SK-N-MC (cell line): ENCODE measurements around the gene DNAH8.
"Not testable (repeated sequence)": the region's sequence is repeated elsewhere in the genome, so short reads cannot be mapped to it uniquely, and the experiment has no call there.

Experiments used
- DNase-seq: peaks from one replicate; pipeline ENCODE4 v3.0.0-alpha.2; 2011; ENCODE audit warnings: low read depth, low spot score
- H3K27ac ChIP-seq: fragments of 200-600 bp; sonication (generic); 2 replicates; pipeline ENCODE4 v1.5.1; 2016; ENCODE audit warnings: mixed run types
- H3K36me3 ChIP-seq: fragments of 200-600 bp; sonication (generic); 2 replicates; pipeline ENCODE4 v1.6.1; 2017; ENCODE audit warnings: antibody characterized with exemption, low read length, mixed read lengths; ENCODE audit not compliant: insufficient read depth
- H3K4me3 ChIP-seq: fragments of 200-600 bp; sonication (generic); 2 replicates; pipeline ENCODE4 v1.5.1; 2016
- H3K9ac ChIP-seq: fragments of 200-600 bp; sonication (generic); 2 replicates; pipeline ENCODE4 v1.8.0; 2017; ENCODE audit warnings: mixed run types, mixed read lengths; ENCODE audit not compliant: insufficient read length
- H3K9me3 ChIP-seq: fragments of 200-600 bp; sonication (generic); 2 replicates; pipeline ENCODE4 v1.6.1; 2017; ENCODE audit warnings: low read depth, mild to moderate bottlenecking, antibody characterized with exemption, low read length, moderate library complexity, mixed read lengths
- EZH2 ChIP-seq: fragments of 200-600 bp; sonication (generic); IDR thresholded peaks from one replicate; pipeline ENCODE4 v1.6.1; 2017; ENCODE audit warnings: antibody characterized with exemption
- FOXP2 ChIP-seq: optimal IDR thresholded peaks from 2 replicates; pipeline ENCODE3; 2011; ENCODE audit warnings: mild to moderate bottlenecking, moderate library complexity; ENCODE audit not compliant: insufficient read depth; ENCODE audit errors: extremely low read length, control extremely low read depth
- POLR2AphosphoS5 ChIP-seq: IDR thresholded peaks from 2 replicates; pipeline ENCODE4 v1.6.1; 2012; ENCODE audit warnings: mild to moderate bottlenecking, low read depth, low read length, borderline replicate concordance

The DNAH8 gene

DNA sequence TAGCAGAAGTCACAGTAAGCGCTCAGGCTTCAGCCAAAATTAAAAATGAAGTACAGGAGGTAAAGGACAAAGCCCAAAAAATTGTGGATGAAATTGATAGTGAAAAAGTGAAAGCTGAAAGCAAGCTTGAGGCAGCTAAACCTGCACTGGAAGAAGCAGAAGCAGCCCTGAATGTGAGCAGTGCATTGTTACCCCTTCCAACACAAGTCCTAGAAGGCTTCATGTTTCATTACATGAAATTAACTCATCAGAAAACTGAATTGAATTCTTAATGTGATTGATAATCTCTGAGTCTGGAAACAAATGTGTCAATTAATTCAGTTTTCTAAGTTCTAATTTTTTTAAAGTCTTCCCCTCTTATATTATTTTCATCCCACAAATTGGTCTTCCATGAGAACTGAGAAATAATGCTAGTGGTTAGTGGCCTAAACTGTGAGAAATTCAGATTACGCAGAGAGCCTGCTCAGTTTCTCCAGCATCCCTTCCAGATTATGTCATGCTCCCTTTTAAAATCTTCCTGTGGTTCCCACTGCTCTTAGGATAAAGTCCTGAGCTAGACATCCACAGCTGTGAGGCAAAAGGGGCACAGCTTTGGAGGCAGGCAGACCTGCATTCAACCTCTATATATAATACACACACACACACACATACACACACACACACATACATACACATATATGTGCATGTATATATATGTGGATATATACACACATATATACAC lies 200.3 kb downstream of the DNAH8 start:
- TF ChIP-seq EZH2 = no peak
- TF ChIP-seq FOXP2 = no peak
- TF ChIP-seq POLR2AphosphoS5 = no peak
- H3K9me3 ChIP-seq = no peaks in the 10 kb centered on the region
- H3K9ac ChIP-seq = no peak overlapping the region
- no peak for DNase-seq
- no peak overlapping the region for H3K4me3 ChIP-seq
- H3K36me3 ChIP-seq = no peaks in the 10 kb centered on the region
- H3K27ac ChIP-seq = no peak overlapping the region

DNA sequence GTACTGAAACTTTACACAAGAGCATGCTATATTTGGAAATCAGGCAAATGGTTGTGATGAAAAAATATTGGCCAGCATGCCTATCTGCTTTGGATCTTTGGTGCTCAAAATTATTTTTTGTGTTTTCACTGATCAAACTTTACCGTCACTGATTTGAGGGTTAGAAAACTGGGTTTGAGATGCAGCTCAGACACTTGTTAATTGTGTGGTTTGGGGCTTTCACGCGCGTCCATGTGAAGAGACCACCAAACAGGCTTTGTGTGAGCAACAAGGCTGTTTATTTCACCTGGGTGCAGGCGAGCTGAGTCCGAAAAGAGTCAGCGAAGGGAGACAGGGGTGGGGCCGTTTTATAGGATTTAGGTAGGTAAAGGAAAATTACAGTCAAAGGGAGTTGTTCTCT lies 206.4 kb downstream of the DNAH8 start:
- not testable (repeated sequence) for H3K27ac ChIP-seq, H3K9ac ChIP-seq, H3K36me3 ChIP-seq, H3K9me3 ChIP-seq, H3K4me3 ChIP-seq, DNase-seq

DNA sequence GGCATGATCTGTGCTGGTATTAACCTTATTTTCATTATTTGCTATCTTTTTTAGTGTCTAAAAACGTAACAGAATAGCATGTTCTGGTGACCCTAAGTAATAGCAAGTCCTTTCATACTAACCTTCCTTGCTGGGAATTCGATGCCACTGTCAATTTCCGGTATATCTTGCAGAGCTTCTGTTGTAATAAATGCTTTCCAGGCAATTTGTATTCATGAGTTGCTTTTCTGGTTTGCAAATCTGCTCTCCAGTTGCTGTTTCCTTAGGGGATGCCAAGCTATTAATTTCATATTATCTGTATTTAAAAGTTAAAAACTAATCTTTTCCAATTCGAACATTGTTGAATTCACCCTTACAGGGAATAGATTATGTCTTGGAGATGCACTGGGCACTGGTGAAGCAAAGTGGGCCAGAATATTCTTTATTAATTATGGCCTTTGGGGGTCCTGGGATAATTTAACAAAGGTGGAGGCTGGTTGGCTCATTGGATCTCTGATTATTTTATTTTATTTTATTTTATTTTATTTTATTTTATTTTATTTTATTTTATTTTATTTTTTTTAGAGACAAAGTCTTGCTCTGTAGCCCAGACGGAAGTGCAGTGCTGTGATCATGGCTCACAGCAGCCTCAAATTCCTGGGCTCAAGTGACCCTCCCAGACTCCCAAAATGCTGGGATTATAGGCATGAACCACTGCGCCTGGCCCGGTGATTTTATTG lies 209.8 kb downstream of the DNAH8 start:
- Histone ChIP-seq H3K36me3 (no peaks in the 10 kb centered on the region), H3K9me3 (no peaks in the 10 kb centered on the region), H3K27ac (no peak overlapping the region), H3K4me3 (no peak overlapping the region; the same call in 1 of the 2 replicates), H3K9ac (no peak overlapping the region)
- TF ChIP-seq EZH2 (no peak), POLR2AphosphoS5 (no peak), FOXP2 (no peak)
- DNase-seq = peak; percentile 57

DNA sequence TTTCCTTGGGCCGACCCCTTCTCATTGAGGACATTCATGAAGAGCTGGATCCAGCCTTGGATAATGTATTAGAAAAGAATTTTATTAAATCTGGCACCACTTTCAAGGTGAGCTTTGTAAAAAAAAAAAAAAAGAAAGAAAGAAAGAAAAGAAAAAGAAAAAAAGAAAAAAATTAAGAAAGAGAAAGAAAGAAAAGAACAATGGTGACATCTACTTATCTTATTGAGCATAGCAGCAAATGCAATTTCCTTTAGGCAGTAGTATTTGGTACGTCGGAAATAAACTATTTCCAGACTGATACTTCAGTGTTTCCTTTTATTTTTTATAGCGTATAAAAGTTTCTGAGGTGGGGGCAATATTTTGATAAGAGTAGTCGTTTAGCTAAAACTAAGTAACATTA lies 214.4 kb downstream of the DNAH8 start:
- Histone ChIP-seq H3K9ac (no peak overlapping the region), H3K27ac (no peak overlapping the region), H3K9me3 (no peaks in the 10 kb centered on the region), H3K36me3 (no peaks in the 10 kb centered on the region), H3K4me3 (no peak overlapping the region)
- TF ChIP-seq POLR2AphosphoS5 (no peak), EZH2 (no peak), FOXP2 (no peak)
- no peak for DNase-seq

DNA sequence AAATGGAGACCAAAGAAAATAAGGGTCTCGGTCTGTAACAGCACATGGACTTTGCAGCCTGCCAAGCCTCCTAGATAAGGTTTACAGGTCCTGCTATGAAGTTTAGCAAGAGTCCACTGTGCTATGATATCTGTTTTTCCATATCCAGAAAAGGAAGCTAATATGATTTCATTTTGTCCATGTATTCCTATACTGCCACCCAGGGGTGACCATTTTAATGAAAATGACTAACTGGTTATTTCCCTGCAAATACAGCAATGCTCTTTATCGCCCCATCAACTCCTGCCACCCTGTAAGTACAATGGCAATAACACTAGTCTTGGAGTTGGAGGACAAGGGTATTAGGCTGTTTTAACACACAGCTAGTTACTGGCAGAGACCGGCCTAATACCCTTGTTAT lies 218.3 kb downstream of the DNAH8 start:
- TF ChIP-seq POLR2AphosphoS5 = no peak
- no peak for TF ChIP-seq FOXP2
- TF ChIP-seq EZH2 = no peak

DNA sequence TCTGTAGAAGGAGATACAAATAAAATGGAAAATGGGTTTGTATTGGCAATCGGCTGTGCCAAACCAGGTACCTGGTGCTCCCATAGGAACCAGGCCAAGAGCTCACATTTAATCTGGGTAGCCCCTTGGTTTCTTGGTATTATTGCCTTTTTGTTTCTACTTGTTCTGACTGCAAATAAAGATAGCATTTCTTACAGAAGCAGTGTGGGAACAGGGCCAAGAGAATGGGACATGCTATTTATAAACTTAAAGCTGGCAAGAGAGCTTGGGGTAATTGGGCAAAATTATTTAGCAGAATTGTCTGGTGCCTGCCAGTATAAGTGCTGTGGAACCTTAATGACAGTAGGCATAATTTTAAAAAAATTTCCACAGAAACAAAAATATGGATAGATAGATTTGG lies 219.9 kb downstream of the DNAH8 start:
- Histone ChIP-seq H3K9ac (no peak overlapping the region), H3K27ac (no peak overlapping the region), H3K4me3 (no peak overlapping the region), H3K9me3 (no peaks in the 10 kb centered on the region), H3K36me3 (no peaks in the 10 kb centered on the region)
- no peak for DNase-seq
- no peak for TF ChIP-seq EZH2
- TF ChIP-seq POLR2AphosphoS5 = no peak
- TF ChIP-seq FOXP2 = no peak

More for the DNA sequence above, 218.3 kb downstream of the DNAH8 start:
- DNase-seq = no peak
- H3K9me3 ChIP-seq = no peaks in the 10 kb centered on the region
- H3K4me3 ChIP-seq = no peak overlapping the region
- no peaks in the 10 kb centered on the region for H3K36me3 ChIP-seq
- no peak overlapping the region for H3K27ac ChIP-seq
- H3K9ac ChIP-seq = no peak overlapping the region

DNA sequence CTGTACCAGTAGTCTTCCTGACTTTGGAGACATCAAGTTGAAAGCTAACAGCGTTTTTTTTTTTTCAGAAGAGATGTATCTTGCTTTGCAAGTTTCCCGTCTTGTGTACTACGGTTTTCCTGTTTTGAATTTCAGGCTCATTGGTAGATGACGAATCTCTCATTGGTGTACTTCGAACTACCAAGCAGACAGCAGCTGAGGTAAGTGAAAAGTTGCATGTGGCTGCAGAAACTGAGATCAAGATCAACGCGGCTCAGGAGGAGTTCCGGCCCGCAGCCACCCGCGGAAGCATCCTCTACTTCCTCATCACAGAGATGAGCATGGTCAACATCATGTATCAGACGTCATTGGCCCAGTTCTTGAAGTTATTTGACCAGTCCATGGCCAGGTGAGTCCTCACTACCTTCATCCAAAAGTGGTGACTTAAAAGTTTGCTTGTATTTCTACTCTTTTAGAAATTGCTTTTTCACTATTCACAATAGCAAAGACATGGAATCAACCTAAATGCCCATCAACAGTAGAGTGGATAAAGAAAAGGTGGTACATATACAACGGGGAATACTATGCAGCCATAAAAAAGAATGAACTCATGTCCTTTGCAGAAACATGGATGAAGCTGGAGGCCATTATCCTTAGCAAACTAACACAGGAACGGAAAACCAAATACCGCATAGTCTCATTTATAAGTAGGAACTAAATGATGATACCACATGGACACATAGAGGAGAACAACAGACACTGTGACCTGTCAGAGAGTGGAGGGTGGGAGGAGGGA lies 222.9 kb downstream of the DNAH8 start:
- TF ChIP-seq POLR2AphosphoS5 = no peak
- TF ChIP-seq EZH2 = no peak
- no peak for TF ChIP-seq FOXP2
- DNase-seq = no peak
- no peaks in the 10 kb centered on the region for H3K9me3 ChIP-seq
- H3K9ac ChIP-seq = no peak overlapping the region
- no peaks in the 10 kb centered on the region for H3K36me3 ChIP-seq
- H3K4me3 ChIP-seq = no peak overlapping the region
- no peak overlapping the region for H3K27ac ChIP-seq

DNA sequence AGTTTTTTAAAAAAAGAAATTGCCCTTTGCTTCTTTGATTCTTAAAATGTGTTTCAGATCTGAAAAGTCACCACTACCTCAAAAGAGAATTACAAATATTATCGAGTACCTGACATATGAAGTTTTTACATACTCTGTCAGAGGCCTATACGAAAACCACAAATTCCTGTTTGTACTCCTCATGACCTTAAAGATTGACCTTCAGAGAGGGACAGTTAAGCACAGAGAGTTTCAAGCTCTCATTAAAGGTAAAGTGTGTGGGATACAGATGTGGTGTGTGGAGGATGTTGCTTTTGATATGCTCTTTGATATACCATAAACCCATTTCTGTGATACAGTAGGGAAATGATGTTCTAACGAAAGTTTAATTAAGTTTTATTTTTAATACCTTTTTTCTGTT lies 223.6 kb downstream of the DNAH8 start:
- Histone ChIP-seq H3K4me3 (no peak overlapping the region), H3K36me3 (no peaks in the 10 kb centered on the region), H3K9me3 (no peaks in the 10 kb centered on the region), H3K27ac (no peak overlapping the region), H3K9ac (no peak overlapping the region)
- no peak for TF ChIP-seq POLR2AphosphoS5
- no peak for TF ChIP-seq FOXP2
- no peak for TF ChIP-seq EZH2
- no peak for DNase-seq

DNA sequence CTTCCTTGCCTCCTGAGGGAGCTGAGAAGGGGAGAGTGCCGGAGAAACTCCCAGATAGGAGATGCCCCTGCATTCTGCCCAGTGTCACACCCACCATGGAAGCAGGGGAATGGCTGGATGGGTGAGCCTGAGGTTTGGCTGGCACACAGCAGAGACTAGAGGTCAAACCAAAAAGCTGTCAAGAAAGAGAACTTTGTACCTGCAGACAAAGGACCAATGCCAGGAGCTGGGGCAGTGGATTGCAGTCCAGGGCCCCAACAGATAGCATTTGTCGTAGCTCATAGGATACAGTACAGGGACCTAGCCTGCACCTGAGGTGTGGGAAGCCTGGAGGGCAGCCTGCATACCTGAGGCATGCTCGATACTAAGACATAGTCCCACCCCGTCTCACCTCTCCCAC lies 227.3 kb downstream of the DNAH8 start:
- Histone ChIP-seq H3K36me3 (no peaks in the 10 kb centered on the region), H3K9ac (no peak overlapping the region), H3K9me3 (no peaks in the 10 kb centered on the region), H3K4me3 (no peak overlapping the region), H3K27ac (no peak overlapping the region)
- no peak for DNase-seq
- TF ChIP-seq FOXP2 (no peak), POLR2AphosphoS5 (no peak), EZH2 (no peak)
